Endothelial cell of umbilical vein (primary cell): ENCODE results near the gene CARD11. TPM values are rescaled to one million over a fixed set of nuclear protein-coding genes. Genes with fewer than 3 reads are reported as not detected.

Experiments
- BruUV-seq: library from RNA; stranded (reverse); fragments of 400-500 nt; replicated peaks from 2 replicates; lab custom pipeline; 2021; lab: Mats Ljungman, UMichigan
- CTCF ChIA-PET: fragments of 300-600, 350-600 bp; sonication (Branson Sonifier 250); formaldehyde crosslinking; loops from one replicate; lab custom pipeline; 2021; ENCODE audit warnings: antibody characterized with exemption, inconsistent platforms; lab: Charles Lee
- POLR2A ChIA-PET: fragments of 300-600, 350-600 bp; sonication (Branson Sonifier 250); formaldehyde crosslinking; loops from one replicate; lab custom pipeline; 2021; ENCODE audit warnings: antibody characterized with exemption, inconsistent platforms; lab: Charles Lee
- DNase-seq: peaks from one replicate; pipeline ENCODE4 v3.0.0-alpha.2; 2011; ENCODE audit warnings: low read depth, low spot score
- FAIRE-seq: peaks from 2 replicates; lab custom pipeline; 2011; peaks lifted over from hg19 to GRCh38; lab: Jason Lieb, UNC
- H2AFZ ChIP-seq: 2 replicates; pipeline ENCODE4 v1.6.0; 2012; ENCODE audit warnings: low read depth, low read length, control low read depth, inconsistent platforms
- H3K27ac ChIP-seq: 2 replicates; pipeline ENCODE4 v1.5.1; 2011; ENCODE audit warnings: low read depth, mild to moderate bottlenecking, control low read depth, low read length, moderate library complexity; ENCODE audit not compliant: insufficient read depth
- H3K27me3 ChIP-seq, 2 experiments: 2 replicates each; pipeline versions ENCODE4 v1.6.0 to v1.6.1; 2011; ENCODE audit warnings: low read length in 2 of 2, mixed read lengths in 1 of 2; ENCODE audit not compliant: control insufficient read depth in 2 of 2, insufficient read depth in 2 of 2
- H3K36me3 ChIP-seq, 2 experiments: 2 replicates in 1 of 2; 3 replicates in 1 of 2; pipeline ENCODE4 v1.5.1; 2011; ENCODE audit warnings: low read length in 2 of 2, mild to moderate bottlenecking in 1 of 2, moderate library complexity in 1 of 2; ENCODE audit not compliant: control insufficient read depth in 2 of 2, insufficient read depth in 2 of 2; ENCODE audit errors: extremely low read depth in 1 of 2
- H3K4me1 ChIP-seq: 3 replicates; pipeline ENCODE4 v1.5.1; 2011; ENCODE audit warnings: mild to moderate bottlenecking, low read length; ENCODE audit not compliant: control insufficient read depth, insufficient read depth; ENCODE audit errors: extremely low read depth
- H3K4me2 ChIP-seq: 2 replicates; pipeline ENCODE4 v1.6.1; 2011; ENCODE audit warnings: low read length, control low read depth, mixed read lengths; ENCODE audit not compliant: insufficient read depth
- H3K4me3 ChIP-seq, 3 experiments: fragments of 200-600 bp in 1 of 3; sonication (generic), shearing (Covaris generic) in 1 of 3; replicated peaks in 1 of 3; 2 replicates each; pipeline ENCODE4 v1.5.1; 2011 to 2016; ENCODE audit warnings: control low read depth in 3 of 3, low read length in 3 of 3, mild to moderate bottlenecking in 2 of 3, inconsistent platforms in 1 of 3, low read depth in 1 of 3, moderate library complexity in 1 of 3; ENCODE audit not compliant: insufficient read depth in 1 of 3
- H3K79me2 ChIP-seq: 2 replicates; pipeline ENCODE4 v1.6.0; 2012; ENCODE audit warnings: low read length, inconsistent platforms; ENCODE audit not compliant: control insufficient read depth, insufficient read depth
- H3K9ac ChIP-seq: replicated peaks from 2 replicates; pipeline ENCODE3; 2011; ENCODE audit warnings: low read length, control low read depth; ENCODE audit not compliant: insufficient read depth; ENCODE audit errors: extremely low read depth
- H3K9me1 ChIP-seq: replicated peaks from 3 replicates; pipeline ENCODE4 v1.6.0; 2011; ENCODE audit warnings: mild to moderate bottlenecking, low read length; ENCODE audit not compliant: control insufficient read depth, insufficient read depth; ENCODE audit errors: extremely low read depth
- H3K9me3 ChIP-seq: replicated peaks from 2 replicates; pipeline ENCODE4 v1.5.1; 2012; ENCODE audit warnings: low read length, inconsistent platforms; ENCODE audit not compliant: control insufficient read depth, insufficient read depth
- H4K20me1 ChIP-seq: replicated peaks from 2 replicates; pipeline ENCODE3; 2011; ENCODE audit warnings: mild to moderate bottlenecking, low read length; ENCODE audit not compliant: control insufficient read depth, insufficient read depth; ENCODE audit errors: extremely low read depth
- CTCF ChIP-seq, 2 donors: IDR thresholded peaks; 1 replicate in 1 of 2; 2 replicates in 1 of 2; pipeline ENCODE4 v1.5.1; 2011; ENCODE audit warnings: low read length in 2 of 2, mild to moderate bottlenecking in 2 of 2, moderate library complexity in 2 of 2, control low read depth in 1 of 2, inconsistent platforms in 1 of 2, low read depth in 1 of 2; ENCODE audit not compliant: insufficient read depth in 1 of 2; ENCODE audit errors: extremely low read depth in 1 of 2
- FOS ChIP-seq: IDR thresholded peaks from 2 replicates; pipeline ENCODE4 v1.6.1; 2011; ENCODE audit warnings: mild to moderate bottlenecking, low read length, moderate library complexity, borderline replicate concordance; ENCODE audit not compliant: insufficient read depth
- GATA2 ChIP-seq: IDR thresholded peaks from 2 replicates; pipeline ENCODE4 v1.7.0; 2011; ENCODE audit warnings: low read depth, mild to moderate bottlenecking, moderate library complexity, mixed read lengths, low read length; ENCODE audit not compliant: insufficient read length, insufficient read depth
- JUN ChIP-seq: IDR thresholded peaks from 2 replicates; pipeline ENCODE4 v1.6.1; 2011; ENCODE audit warnings: borderline replicate concordance, low read depth; ENCODE audit not compliant: insufficient read length, insufficient read depth
- MYC ChIP-seq: IDR thresholded peaks from one replicate; pipeline ENCODE4 v1.6.1; 2011; ENCODE audit warnings: mild to moderate bottlenecking, low read depth, low read length
- POLR2AphosphoS5 ChIP-seq: IDR thresholded peaks from 2 replicates; pipeline ENCODE4 v1.6.1; 2012; ENCODE audit warnings: low read depth, mild to moderate bottlenecking, control low read depth, low read length, moderate library complexity; ENCODE audit not compliant: insufficient read depth
- dilution Hi-C: fragments of 300-500 bp; cut with MboI; formaldehyde crosslinking; loops from one replicate; pipeline ENCODE4 v1.15.0; 2019; ENCODE audit warnings: low sequenced_read_pairs; ENCODE audit not compliant: extremely low pct_ligation_motif_present
- intact Hi-C: fragments of 100-400 bp; cut with micrococcal nuclease; formaldehyde crosslinking; loops from one replicate; pipeline ENCODE4 v1.10.0; 2022
- polyA plus RNA-seq, 4 experiments: library from polyadenylated mRNA; depleted of rRNA in 3 of 4; stranded (reverse) in 3 of 4; unstranded in 1 of 4; fragments of >200 nt; gene quantifications; 2 replicates each; pipeline versions ENCODE4 v1.2.1 to v1.2.3, GENCODE V29; 2011 to 2012; ENCODE audit warnings: missing spikeins in 1 of 4
- total RNA-seq: library from RNA; stranded (reverse); gene quantifications from 2 replicates; pipeline ENCODE4 v1.2.3, GENCODE V29; 2021
- TF ChIP-seq, protein P1 (sequence below): IDR thresholded peaks from 2 replicates; pipeline ENCODE4 v1.6.1; 2011; ENCODE audit not compliant: insufficient read depth, insufficient read length

The CARD11 gene
- total and polyA plus RNA-seq, 2 donors (not counting 3 experiments of a cell fraction or from before 2014, with no cell fraction given), result 20.4 to 41.8 TPM

GRCh38 chr7:3028071-3028757, 15.5 kb downstream of the CARD11 start:
- peaks cover 22% of the 10 kb centered on the region for H3K4me1 ChIP-seq
- intact Hi-C loops, result loop anchor here (2.0 kb wide), 1 partner anchor 15 kb away; the partner anchor contains the start of gene CARD11
- peaks cover 15% of the 10 kb centered on the region for H3K79me2 ChIP-seq
- TF ChIP-seq, protein P1, sequence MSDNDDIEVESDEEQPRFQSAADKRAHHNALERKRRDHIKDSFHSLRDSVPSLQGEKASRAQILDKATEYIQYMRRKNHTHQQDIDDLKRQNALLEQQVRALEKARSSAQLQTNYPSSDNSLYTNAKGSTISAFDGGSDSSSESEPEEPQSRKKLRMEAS, result peak; percentile 58
- no peak for TF ChIP-seq JUN
- TF ChIP-seq CTCF (IDR thresholded peaks at IDR 0.05; ENCODE audit: extremely low read depth in 1 of 2, insufficient read depth in 1 of 2, low read depth in 1 of 2, low read length in 2 of 2), result peak in 1 of 2 donors; percentile 5
- peak; percentile 93 for TF ChIP-seq MYC
- no peak for TF ChIP-seq GATA2
- peak; percentile 91 for TF ChIP-seq FOS
- peak; percentile 67 for TF ChIP-seq POLR2AphosphoS5
- ChIA-PET POLR2A (interaction anchor here (0.6 kb wide), 1 partner anchor 769 kb away, joined by 6 read pairs; no protein-coding TSS in a partner anchor), CTCF (interaction anchor here (0.7 to 1.6 kb wide), 4 partner anchors 9 to 329 kb away, joined by 3 to 5 read pairs (median 4); no protein-coding TSS in a partner anchor)
- peak; percentile 90 for DNase-seq
- H3K9me3 ChIP-seq, result no peaks in the 10 kb centered on the region
- dilution Hi-C loops, result no loop called here
- no peaks in the 10 kb centered on the region for H3K27me3 ChIP-seq
- FAIRE-seq, result peak; percentile 94
- peak overlapping the region; percentile 53 for H2AFZ ChIP-seq
- peak overlapping the region; percentile 41 for H3K4me2 ChIP-seq
- peak overlapping the region in 1 of 3 experiments; percentile 1 for H3K4me3 ChIP-seq
- H3K9me1 ChIP-seq, result no peaks in the 10 kb centered on the region
- H3K9ac ChIP-seq, result peak overlapping the region; percentile 15
- BruUV-seq, result no TSS peak
- H3K36me3 ChIP-seq, result no peaks in the 10 kb centered on the region
- no peaks in the 10 kb centered on the region for H4K20me1 ChIP-seq
- peak overlapping the region; percentile 80 for H3K27ac ChIP-seq
